Measurements from ENCODE around the gene RAB11FIP4.

GRCh38 chr17:31349454-31349853 is 42.0 kb upstream of the RAB11FIP4 start:
- TF ChIP-seq CTCF (IDR thresholded peaks at IDR 0.05) = no peak
- TF ChIP-seq POLR2AphosphoS5 (IDR thresholded peaks at IDR 0.05) = no peak
- no peak for TF ChIP-seq POLR2A (IDR thresholded peaks at IDR 0.05)

All from breast epithelium (tissue), 3 donors.